ENCODE measurements around the gene SUSD4.

Gene SUSD4

DNA sequence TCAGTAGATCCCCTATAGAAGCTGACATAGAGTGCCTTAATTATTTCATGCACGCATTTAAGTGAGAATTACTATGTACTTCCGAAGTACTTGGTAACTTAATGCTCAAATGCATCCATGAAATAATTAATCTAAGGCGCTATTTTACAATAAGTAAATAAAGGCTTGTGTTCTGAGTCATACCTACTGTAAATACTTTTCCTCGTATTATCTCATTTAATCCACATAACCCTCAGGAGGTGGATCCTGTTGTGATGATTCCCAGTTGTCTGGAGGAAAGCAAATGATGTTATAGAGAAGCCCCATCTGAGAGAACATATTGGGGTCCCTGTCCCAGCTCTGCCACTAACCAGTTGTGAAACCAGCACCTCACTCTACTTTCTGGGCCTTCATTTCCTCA is 16.4 kb downstream of the SUSD4 start:
- H3K27ac ChIP-seq, result no peak overlapping the region
- H3K4me3 ChIP-seq, result no peak overlapping the region
- no peaks in the 10 kb centered on the region for H3K9me3 ChIP-seq (replicated peaks in 1 of 11)
- H3K4me1 ChIP-seq, result peaks cover 0 to 34% (median 21%) of the 10 kb centered on the region in 10 experiments; a peak in 16 of 20 replicates
- no peaks in the 10 kb centered on the region for H3K36me3 ChIP-seq
- H3K9ac ChIP-seq, result no peak overlapping the region
- H3K27me3 ChIP-seq, result no peaks in the 10 kb centered on the region
- no peak overlapping the region for H3K4me2 ChIP-seq
- no peaks in the 10 kb centered on the region for H4K20me1 ChIP-seq
- TF ChIP-seq Cebpa-rat (IDR thresholded peaks at IDR 0.05), result no peak

DNA sequence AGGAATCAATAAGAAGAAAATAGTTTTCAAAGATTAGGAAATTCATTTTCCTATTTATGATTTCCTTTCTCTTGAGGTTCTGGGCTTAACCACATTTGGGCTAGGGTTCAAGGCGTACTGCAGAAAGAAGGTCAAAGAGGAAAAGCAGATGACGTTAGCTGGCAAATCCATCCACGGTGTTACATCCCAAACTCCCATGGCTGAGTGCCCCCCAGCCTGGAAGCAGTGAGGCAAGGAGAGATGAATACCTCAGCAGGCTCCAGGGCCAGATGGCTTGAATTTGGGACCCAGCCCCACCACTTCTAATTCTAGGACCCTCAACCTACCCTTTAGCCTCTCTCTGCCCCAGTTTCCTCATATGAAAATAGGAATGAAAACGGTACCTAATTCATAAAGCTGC is 17.7 kb downstream of the SUSD4 start:
- peak overlapping the region in 9 of 11 experiments; percentile 45 to 74 (median 59); a peak in 19 of 22 replicates for H3K4me2 ChIP-seq
- no peaks in the 10 kb centered on the region for H3K27me3 ChIP-seq
- H4K20me1 ChIP-seq, result no peaks in the 10 kb centered on the region
- no peaks in the 10 kb centered on the region for H3K36me3 ChIP-seq
- no peak overlapping the region for H3K27ac ChIP-seq
- TF ChIP-seq Cebpa-rat (IDR thresholded peaks at IDR 0.05), result no peak
- no peak overlapping the region for H3K4me3 ChIP-seq
- no peak overlapping the region for H3K9ac ChIP-seq
- no peaks in the 10 kb centered on the region for H3K9me3 ChIP-seq (replicated peaks in 1 of 11)
- peaks cover 8 to 47% (median 32%) of the 10 kb centered on the region in 10 experiments for H3K4me1 ChIP-seq

DNA sequence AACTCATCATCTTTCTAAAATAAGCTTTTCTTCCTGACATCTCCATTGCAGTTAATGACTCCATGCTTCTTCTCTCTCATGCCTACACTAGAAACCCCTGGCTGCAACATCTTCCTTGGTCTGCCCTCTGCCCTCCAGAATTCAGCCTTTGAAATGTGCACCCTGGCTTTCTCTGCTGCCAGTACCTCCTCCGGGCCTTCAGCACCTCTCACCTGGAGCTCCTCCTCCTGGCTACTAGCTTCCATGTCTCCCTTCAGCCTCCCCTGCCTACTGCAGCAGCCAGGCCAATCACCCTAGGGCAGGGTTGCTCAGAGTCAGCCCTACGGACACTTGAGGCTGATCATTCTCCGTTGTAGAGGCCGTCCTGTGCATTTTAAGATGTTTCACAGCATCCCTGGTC is 18.3 kb downstream of the SUSD4 start:
- no peak for TF ChIP-seq Cebpa-rat (IDR thresholded peaks at IDR 0.05)
- H4K20me1 ChIP-seq, result no peaks in the 10 kb centered on the region
- H3K4me2 ChIP-seq, result peak overlapping the region in 9 of 11 experiments; percentile 45 to 74 (median 59); a peak in 19 of 22 replicates
- no peak overlapping the region for H3K4me3 ChIP-seq
- H3K27me3 ChIP-seq, result no peaks in the 10 kb centered on the region
- no peaks in the 10 kb centered on the region for H3K36me3 ChIP-seq
- no peak overlapping the region for H3K9ac ChIP-seq
- H3K27ac ChIP-seq, result no peak overlapping the region
- H3K4me1 ChIP-seq, result peaks cover 14 to 53% (median 38%) of the 10 kb centered on the region in 10 experiments
- no peaks in the 10 kb centered on the region for H3K9me3 ChIP-seq (replicated peaks in 1 of 11)

DNA sequence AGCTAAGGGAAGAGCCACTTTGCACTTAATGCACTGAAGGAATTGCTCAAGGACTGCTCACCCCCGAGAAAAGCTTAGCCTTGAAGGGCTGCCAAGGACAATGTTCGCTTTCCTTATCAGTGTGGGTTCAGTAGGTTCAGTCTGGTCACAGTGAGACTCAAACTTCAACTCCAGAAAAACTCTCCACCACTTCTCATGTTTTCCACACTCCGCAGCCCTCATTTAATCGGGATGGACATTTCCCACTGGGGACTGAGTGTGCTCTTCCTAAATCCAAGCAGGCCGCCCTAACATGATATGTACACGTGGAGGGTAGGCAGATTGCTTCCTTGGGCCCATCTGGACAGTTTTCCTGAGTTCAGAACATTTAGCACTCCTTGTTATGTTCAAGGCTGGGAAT is 19.5 kb downstream of the SUSD4 start:
- Histone ChIP-seq H3K9ac (no peak overlapping the region), H3K27me3 (no peaks in the 10 kb centered on the region), H3K36me3 (no peaks in the 10 kb centered on the region), H3K4me2 (peak overlapping the region in 3 of 11 experiments; percentile 8 to 15 (median 11); a peak in 4 of 22 replicates), H4K20me1 (no peaks in the 10 kb centered on the region), H3K9me3 (replicated peaks in 1 of 11) (no peaks in the 10 kb centered on the region), H3K4me1 (peaks cover 26 to 65% (median 50%) of the 10 kb centered on the region in 10 experiments), H3K4me3 (no peak overlapping the region), H3K27ac (no peak overlapping the region)
- TF ChIP-seq Cebpa-rat (IDR thresholded peaks at IDR 0.05), result no peak

DNA sequence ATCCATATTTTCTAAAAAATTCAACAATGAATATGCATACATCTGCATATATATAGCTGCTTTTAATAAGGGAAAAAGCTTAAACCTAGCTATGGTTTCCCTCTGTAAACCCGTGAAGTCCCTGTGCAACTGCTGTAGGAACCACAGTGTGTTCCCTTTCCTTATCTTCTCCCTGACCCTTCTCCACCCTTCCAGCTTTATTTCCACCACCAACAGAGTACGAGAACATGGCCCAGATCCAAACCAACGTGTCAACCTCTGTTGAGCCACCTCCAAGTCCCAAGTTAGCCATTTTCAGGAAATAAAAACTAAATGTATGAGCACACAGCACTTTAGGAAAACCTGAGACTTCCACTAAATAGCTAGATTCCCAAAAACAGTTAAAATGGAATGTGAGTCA is 20.3 kb downstream of the SUSD4 start:
- no peaks in the 10 kb centered on the region for H3K36me3 ChIP-seq
- no peak overlapping the region for H3K27ac ChIP-seq
- H3K4me2 ChIP-seq, result peak overlapping the region in 1 of 11 experiments; percentile 33; a peak in 1 of 22 replicates
- H3K9me3 ChIP-seq (replicated peaks in 1 of 11), result no peaks in the 10 kb centered on the region
- H3K9ac ChIP-seq, result no peak overlapping the region
- H3K4me3 ChIP-seq, result no peak overlapping the region
- peaks cover 31 to 73% (median 58%) of the 10 kb centered on the region in 10 experiments for H3K4me1 ChIP-seq
- no peaks in the 10 kb centered on the region for H3K27me3 ChIP-seq
- TF ChIP-seq Cebpa-rat (IDR thresholded peaks at IDR 0.05), result no peak
- H4K20me1 ChIP-seq, result no peaks in the 10 kb centered on the region

DNA sequence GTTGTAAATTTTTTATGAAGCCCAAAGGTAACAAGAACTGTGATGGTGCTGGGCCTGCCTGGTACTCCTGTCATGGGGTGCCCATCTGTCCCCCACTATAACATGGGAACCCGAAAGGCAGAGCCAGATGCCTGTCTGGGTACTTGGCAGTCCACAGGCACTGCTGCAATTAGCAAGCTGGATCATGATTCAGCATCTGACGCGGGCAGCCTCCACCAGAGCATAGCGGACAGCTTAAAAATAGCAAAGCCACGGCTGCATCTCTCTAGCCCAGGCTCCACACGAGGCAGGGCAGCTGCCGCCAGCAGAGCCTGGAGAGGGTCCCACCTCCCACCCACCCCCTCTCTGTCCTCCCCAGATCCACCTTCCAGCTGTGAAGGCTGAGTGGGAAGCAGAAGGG is 22.9 kb downstream of the SUSD4 start:
- H3K9ac ChIP-seq, result peak overlapping the region in 8 of 11 experiments; percentile 54 to 71 (median 67); a peak in 17 of 22 replicates
- no peaks in the 10 kb centered on the region for H3K36me3 ChIP-seq
- H4K20me1 ChIP-seq, result no peaks in the 10 kb centered on the region
- TF ChIP-seq Cebpa-rat (IDR thresholded peaks at IDR 0.05), result no peak
- H3K27ac ChIP-seq, result peak overlapping the region in 9 of 11 experiments; percentile 50 to 86 (median 79); a peak in 18 of 22 replicates
- H3K27me3 ChIP-seq, result no peaks in the 10 kb centered on the region
- peaks cover 31 to 72% (median 58%) of the 10 kb centered on the region in 10 experiments for H3K4me1 ChIP-seq
- H3K4me3 ChIP-seq, result peak overlapping the region in 3 of 10 experiments; percentile 17 to 50 (median 38); a peak in 5 of 20 replicates
- H3K4me2 ChIP-seq, result peak overlapping the region; percentile 74 to 97 (median 87)
- no peaks in the 10 kb centered on the region for H3K9me3 ChIP-seq (replicated peaks in 1 of 11)

DNA sequence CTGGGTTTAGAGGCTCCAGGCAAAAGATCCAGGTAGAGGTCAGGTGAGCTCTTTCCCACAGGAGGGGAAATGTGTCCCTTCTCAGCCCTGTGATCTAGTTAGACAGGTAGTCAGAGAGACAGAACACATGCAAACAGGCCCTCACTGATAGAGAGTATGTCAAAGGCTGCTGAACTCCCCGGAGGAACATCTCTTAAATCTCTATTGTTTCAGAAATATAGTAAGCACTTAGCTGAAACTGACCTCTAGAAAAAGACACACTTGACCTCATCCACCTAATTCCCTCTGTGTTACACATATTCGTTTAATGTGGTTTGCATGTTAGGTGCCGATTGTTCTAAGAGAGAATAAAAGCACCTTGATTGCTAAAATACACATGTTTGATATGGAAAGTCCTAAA is 23.3 kb downstream of the SUSD4 start:
- no peaks in the 10 kb centered on the region for H3K9me3 ChIP-seq (replicated peaks in 1 of 11)
- H3K27me3 ChIP-seq, result no peaks in the 10 kb centered on the region
- peak overlapping the region in 1 of 10 experiments; percentile 50; a peak in 2 of 20 replicates for H3K4me3 ChIP-seq
- H3K27ac ChIP-seq, result peak overlapping the region in 9 of 11 experiments; percentile 50 to 86 (median 79); a peak in 17 of 22 replicates
- peak overlapping the region in 8 of 11 experiments; percentile 40 to 69 (median 66); a peak in 15 of 22 replicates for H3K9ac ChIP-seq
- H3K4me1 ChIP-seq, result peaks cover 31 to 67% (median 53%) of the 10 kb centered on the region in 10 experiments
- H3K4me2 ChIP-seq, result peak overlapping the region; percentile 74 to 97 (median 87)
- H4K20me1 ChIP-seq, result no peaks in the 10 kb centered on the region
- TF ChIP-seq Cebpa-rat (IDR thresholded peaks at IDR 0.05), result no peak
- no peaks in the 10 kb centered on the region for H3K36me3 ChIP-seq

DNA sequence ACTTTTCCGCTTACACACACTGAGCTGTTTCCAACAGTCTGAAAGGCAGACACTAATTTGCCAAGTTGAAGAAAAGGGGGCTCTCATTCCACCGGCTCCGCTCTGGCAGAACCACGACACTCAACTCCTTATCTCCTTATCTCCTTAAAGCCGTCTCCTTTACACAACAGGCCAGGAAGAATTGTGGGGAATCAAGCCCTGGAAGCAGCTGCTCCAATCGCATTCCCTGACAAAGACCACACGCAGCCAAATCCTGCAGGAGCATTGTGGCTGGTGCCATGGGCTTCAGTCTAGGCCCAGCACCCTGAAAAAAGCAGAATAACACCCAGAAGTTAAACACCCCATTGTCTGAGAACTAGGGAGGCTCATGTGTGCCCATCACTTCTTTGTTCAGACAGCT is 24.1 kb downstream of the SUSD4 start:
- H3K4me3 ChIP-seq, result no peak overlapping the region; a peak in 1 of 20 replicates
- peak overlapping the region in 7 of 11 experiments; percentile 76 to 86 (median 82); a peak in 14 of 22 replicates for H3K27ac ChIP-seq
- no peaks in the 10 kb centered on the region for H4K20me1 ChIP-seq
- TF ChIP-seq Cebpa-rat (IDR thresholded peaks at IDR 0.05), result no peak
- peak overlapping the region; percentile 74 to 97 (median 87); a peak in 21 of 22 replicates for H3K4me2 ChIP-seq
- no peaks in the 10 kb centered on the region for H3K27me3 ChIP-seq
- H3K9me3 ChIP-seq (replicated peaks in 1 of 11), result no peaks in the 10 kb centered on the region
- H3K4me1 ChIP-seq, result peaks cover 31 to 61% (median 48%) of the 10 kb centered on the region in 10 experiments
- peak overlapping the region in 5 of 11 experiments; percentile 26 to 69 (median 67); a peak in 7 of 22 replicates for H3K9ac ChIP-seq
- H3K36me3 ChIP-seq, result no peaks in the 10 kb centered on the region

DNA sequence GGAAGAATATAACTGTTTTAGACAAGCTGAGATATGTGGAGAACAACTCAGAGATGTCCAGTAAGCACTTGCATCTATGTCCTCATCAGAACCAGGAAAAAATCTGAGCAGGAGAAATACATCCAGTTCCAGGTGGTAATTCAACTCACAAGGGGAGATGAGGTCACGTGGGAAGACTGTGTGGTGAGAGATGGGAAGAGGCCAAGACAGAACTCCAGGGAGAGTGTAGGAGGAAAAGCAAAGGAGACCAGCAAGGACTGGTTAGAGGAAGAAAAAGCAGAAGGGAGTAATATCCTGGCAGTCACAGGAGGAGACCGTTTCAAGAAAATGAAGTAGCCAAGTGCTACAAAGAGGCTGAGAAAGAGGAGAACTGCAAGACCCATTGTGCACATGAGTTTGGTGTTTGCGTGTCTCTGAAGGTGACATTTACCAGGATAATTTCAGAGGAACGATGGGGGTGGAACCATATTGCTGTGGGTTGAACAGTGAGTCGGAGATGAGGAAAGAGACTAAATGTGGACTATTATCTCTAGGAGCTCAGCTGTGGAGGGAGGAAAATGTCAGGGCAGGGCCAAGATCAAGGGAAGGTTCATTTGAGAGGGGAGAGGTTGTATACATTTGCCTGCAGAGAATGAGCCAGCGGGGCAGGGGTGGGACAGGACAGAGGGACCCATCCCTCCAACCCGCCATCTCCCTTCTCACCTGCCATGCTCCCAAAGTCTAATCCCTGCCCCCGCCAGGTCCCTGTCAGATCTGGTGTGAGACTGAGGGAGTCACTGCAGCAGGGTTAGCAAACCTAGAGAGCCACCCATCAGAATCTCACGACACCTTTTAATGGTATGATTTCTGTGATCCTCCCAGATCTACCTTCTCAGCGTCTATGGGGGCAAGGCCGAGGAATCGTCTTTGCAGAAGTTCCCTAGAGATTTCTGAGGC is 24.9 kb downstream of the SUSD4 start:
- Histone ChIP-seq H3K4me1 (peaks cover 31 to 55% (median 48%) of the 10 kb centered on the region in 10 experiments), H4K20me1 (no peaks in the 10 kb centered on the region), H3K27ac (peak overlapping the region in 6 of 11 experiments; percentile 38 to 86 (median 80); a peak in 10 of 22 replicates), H3K9ac (peak overlapping the region in 4 of 11 experiments; percentile 64 to 69 (median 68); a peak in 5 of 22 replicates), H3K36me3 (no peaks in the 10 kb centered on the region), H3K27me3 (no peaks in the 10 kb centered on the region), H3K4me3 (no peak overlapping the region; a peak in 1 of 20 replicates), H3K9me3 (replicated peaks in 1 of 11) (no peaks in the 10 kb centered on the region), H3K4me2 (peak overlapping the region; percentile 74 to 97 (median 87); a peak in 21 of 22 replicates)
- no peak for TF ChIP-seq Cebpa-rat (IDR thresholded peaks at IDR 0.05)
